HG03457 (cell line): ENCODE measurements around the gene SMC6.

Experiments
- ATAC-seq: cut with Tn5 transposase; IDR thresholded peaks from one replicate; pipeline ENCODE4 v1.9.1; 2021; ENCODE audit warnings: moderate number of reproducible peaks; ENCODE audit not compliant: unreplicated experiment

Gene SMC6

DNA sequence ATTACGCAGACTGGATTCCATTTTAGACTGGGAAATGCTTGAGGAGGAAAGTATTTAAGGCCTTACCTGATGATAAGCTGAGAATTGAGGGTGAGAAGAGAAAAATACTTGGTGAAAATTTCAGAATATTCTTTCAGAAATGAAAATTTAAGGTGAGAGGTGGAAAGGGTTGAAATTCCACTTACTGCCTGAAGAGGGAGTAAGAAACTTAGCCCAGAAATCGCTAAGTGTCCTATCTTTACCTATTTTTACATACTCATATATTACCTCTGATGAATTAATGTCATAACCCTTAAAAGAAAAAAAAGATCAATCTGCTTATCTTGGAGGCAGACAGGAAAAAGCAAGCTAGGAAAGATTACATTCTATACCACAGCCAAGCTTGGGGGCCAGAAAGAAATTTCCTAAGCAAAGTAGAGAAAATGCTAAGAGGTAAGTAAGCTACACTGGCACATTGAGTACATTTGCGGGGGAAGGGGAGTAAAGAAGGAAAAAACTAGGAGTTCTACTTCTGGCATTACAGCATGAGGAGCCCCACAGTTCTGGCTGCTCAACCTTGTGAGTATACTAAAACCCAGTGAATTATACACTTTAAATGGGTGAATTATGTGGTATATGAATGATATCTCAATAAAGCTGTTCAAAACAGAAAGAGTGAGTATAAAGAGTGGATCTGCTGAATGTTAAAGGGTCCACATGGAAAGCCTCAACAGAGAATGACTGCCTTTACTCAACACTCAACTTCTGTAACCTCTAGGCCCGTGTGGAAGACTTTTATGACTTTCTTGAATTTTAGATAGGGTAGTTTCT is 33.8 kb downstream of the SMC6 start:
- no peak for ATAC-seq

DNA sequence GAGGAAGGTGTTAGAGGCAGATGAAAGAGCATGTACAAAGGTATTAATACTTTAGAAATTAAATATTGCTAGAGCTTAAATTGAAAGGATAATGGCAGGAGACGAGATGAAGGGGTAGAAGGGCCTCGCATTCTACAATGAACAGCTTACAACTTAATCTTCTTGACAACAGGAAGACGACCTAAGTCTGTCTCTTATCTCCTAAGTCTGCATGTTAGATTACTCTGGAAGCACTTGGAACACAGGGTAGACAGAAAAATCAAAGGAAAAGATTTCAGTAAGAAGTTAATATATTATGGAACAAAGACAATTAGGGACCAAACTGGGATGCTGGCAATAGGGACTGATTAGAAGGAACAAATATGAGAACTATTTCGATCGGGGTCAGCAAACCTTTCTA is 34.9 kb downstream of the SMC6 start:
- no peak for ATAC-seq

DNA sequence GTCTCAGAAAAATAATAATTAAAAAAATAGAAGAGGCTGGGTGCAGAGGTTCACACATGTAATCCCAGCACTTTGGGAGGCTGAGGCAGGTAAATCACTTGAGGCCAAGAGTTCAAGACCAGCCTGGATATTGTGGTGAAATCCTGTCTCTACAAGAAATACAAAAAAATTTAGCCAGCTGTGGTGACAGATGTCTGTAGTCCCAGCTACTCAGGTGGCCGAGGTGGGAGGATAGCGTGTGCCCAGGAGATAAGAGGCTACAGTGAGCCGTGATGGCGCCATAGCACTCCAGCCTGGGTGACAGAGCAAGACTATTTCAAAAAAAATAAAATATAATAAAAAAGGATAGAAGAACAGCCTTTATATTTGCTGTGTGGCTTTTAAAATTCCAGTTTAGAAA is 35.9 kb downstream of the SMC6 start:
- ATAC-seq: no peak

DNA sequence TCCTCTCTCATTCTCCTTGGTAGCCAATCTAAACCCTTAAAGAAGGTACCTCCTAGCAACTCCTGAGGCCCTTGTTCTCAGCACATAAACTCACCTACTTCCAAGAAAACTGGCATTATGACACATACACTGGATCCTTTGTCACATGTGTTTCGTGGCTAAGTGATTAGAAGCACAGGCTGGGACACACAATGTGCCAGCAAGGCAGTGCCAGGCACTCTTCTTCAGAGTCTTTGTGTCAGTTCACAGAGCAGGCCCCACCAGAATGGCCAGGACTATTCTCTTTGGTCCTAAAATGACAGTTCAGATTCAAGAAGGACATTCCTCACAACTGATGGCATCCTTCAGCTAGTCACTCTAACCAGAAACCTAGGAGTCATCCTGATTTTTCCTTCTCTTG is 40.3 kb downstream of the SMC6 start:
- no peak for ATAC-seq

DNA sequence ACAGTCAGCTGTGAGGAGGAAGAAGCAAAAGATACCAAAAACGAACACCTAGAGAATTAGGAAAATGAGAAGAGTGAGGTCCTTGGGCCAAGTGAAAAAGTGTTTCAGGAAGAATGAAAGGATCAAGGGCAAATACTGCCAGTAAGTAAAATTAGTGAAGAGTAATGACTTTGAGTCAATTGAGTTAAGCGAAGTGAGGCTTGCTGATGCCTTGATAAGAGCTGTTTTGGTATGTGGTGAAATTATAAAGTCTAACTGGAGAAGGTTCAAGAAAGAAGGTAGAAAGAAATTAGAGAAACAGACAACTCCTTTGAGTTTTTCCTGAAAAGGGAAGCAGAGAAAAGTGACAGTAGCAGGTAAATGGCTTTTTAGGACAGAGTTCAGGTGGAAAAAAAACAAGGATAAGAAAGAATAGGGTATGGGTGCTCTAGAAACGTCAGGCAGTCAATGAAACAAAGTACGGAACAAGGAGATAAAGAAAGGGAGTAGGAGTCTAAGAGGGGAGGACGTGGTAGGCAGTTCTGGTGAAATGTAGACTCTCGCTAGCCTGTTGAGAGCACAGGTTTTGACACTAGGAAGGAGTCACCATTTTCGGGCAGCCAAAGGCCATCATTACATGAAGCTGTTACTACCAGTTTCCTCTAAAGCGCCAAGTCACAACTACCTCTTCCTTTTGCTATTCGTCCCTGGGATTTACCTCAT is 42.9 kb downstream of the SMC6 start:
- no peak for ATAC-seq

DNA sequence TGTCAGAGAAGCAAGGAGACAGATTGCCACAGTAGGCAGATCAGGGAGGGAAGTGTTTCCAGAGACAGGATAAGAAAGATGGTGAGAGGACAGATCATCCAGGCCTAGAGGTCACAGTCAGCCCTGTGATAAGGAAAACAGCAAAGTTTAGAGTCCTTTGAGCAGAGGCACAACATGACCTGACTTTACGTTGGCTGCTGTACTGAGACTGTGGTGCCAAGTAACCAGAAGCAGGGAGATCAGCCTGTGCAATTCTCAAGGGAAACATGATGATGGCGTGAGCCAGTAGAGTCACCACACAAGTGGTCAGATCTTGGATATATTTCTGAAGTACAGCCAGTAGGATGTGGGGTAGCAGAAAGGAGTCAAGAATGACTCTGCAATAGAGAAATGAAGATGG is 43.7 kb downstream of the SMC6 start:
- no peak for ATAC-seq

DNA sequence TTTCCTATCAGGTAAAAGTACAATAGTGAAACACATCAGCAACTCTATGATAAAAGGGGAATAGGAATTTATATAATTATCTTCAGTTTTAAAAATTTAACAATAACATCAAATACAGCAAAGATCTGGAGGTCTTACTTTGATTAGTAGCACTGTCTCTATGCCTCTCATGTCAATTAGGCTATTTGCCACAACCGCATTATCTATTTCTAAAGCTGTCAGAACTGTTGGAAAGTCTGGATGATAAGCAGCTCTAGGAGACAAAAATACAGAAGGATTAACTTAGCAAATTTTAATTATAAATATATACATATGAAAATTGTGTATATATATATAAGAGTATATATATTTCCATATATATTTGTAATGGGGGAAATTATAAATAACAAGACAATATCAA is 45.1 kb downstream of the SMC6 start:
- ATAC-seq: no peak

DNA sequence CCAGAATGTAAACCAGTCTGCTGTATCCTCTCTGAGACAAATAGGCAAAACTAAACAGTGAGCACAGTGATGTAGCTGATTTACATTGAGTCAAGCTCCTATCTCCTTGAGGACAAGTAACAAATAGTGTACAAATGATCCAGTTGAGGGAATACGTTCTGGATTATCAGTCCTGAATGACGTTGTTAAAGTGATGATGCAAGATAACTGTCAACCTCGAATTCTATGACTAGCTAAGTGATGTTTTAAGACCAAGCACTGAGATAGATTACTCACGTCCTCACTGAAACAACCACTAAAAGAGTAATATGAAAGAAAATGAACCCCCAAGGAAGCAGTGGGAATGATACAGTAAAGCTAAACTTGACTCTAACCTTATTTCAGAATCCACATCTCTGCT is 46.8 kb downstream of the SMC6 start:
- no peak for ATAC-seq

DNA sequence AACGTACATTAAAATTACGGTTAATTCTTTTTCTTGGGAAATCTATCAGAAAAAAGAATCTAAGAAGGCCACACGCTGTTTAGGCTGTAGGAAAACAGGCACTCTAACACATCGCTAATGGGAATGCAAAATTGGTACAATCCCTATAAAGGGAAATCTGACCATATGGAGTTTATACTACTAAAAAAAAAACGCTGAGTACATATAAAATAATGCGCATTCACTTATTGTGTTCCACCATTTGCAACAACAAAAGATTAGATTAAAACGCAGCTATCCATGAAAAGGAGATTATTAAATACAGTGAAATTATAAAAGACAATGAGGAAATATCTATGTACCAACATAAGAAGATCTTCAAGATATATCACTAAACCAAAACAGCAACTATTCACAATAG is 62.8 kb downstream of the SMC6 start:
- no peak for ATAC-seq

DNA sequence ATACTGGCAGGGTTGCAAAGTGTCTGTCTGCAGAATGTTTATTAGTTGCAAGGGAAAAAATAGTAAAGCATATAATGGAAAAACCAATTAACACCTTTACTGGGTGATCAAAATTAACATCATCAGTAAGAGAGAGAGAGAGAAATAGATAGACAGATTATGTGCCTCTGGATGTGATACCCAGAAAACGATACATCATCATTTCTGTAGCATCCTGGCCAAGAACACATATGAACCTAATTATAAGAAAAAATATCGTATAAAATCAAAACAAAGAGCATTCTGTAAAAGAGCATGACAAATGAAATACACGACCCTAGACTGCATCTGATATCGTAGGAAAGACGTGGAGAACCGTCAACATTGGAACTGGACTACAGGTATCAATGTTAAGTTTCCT is 64.6 kb downstream of the SMC6 start:
- no peak for ATAC-seq

DNA sequence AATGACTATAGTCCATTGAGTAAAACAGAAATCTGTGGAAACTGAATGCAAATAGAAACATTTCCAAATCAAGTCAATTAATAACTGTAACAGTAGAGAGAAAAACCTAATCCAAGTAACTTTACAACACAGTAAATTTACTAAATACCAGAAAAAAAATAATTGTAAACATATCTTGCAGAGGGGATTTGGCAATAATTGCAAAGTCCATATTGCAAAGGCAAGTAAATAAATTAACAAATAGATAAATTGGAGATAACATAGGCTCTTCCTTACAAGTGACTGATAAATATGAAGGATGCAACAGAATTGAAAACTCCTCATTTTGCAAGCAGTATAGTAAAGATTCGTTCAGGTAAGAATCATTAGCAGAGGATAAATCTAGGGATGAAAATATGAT is 65.0 kb downstream of the SMC6 start:
- ATAC-seq: no peak

DNA sequence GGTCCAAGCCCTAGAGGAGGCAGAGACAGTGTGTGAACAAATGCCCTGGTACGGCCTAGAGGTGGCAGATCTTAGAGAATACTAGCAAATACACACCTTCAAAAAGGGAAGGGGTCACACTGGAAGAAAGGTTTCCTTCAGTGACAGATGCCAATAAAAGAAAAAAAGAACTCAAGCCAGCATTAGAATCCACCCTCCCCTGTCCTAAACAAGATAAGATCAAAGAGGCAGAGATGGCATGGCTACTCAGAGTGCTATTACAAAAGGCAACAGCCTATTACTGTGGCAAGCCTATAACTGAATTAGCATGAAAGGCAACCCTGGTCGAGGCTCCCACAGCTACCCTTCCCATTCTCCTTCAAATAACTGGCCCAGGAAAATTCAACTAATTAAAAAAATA is 69.6 kb downstream of the SMC6 start:
- no peak for ATAC-seq

DNA sequence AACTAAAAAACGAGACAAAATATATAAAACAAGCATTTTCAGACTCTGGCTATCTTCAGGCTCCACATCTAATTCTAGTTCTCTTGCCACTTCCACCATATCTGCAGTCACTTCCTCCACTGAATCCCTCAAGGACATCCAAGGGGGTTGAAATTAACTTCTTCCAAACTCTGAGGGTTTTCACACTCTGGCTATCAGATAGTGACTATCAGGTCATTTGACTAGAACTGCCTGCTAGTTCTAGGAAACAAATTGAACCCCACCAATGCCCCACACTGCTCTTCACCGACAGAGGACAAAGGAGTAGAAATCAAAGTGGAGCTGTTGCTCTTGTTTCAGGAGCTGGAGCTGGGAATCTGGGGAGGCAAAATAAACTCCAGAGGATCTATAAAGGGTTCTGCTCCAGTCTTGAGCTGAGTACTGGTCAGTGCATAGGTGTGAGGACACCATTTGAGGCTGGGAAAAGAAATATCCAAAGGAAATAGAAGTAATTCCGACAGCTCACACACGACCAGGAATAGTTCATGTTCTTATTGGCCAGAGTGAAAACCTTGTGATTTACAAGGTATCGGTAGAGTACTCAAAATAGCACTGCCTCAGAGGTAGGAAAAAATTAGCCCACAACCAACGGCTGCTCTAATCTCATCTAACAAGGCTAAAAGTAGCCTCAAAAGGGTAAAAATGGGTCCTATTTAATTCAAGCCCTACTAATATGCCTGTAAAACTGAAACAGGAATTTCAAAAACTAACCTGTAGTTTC is 71.3 kb downstream of the SMC6 start:
- no peak for ATAC-seq

DNA sequence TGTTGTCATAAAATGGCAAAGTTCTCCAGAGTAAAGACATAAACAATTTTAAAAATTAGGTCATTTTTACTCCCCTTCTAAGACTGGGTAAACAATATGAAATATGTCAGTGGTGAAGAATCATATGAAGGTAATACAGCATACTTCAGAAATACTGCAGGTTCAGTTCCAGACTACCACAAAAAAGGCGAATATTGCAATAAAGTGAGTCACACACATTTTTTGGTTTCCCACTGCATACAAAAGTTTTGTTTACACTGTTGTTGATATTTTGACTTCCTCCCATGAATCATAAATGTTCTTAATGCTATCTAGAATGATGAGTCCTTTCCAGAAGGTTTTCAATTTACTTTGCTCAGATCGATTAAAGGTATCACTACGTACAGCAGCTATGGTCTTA is 73.5 kb downstream of the SMC6 start:
- no peak for ATAC-seq

DNA sequence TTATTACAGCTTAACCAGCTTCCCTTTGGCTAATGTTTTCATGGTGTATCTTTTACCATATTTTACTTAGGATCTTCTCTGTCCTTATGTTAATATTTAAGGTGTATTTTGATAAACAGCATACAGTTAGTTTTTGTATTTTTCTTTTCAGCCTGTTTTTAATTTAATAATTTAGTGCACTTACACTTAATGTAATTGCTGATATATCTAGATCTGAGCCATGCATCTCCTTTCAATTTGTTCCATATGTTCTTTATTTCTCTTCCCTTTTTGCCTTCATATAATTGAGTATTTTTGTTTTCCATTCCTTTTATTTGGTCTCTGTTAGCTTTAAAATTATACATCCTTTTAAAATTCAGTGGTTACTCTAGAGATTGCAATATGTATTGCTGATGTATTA is 78.8 kb downstream of the SMC6 start:
- no peak for ATAC-seq

DNA sequence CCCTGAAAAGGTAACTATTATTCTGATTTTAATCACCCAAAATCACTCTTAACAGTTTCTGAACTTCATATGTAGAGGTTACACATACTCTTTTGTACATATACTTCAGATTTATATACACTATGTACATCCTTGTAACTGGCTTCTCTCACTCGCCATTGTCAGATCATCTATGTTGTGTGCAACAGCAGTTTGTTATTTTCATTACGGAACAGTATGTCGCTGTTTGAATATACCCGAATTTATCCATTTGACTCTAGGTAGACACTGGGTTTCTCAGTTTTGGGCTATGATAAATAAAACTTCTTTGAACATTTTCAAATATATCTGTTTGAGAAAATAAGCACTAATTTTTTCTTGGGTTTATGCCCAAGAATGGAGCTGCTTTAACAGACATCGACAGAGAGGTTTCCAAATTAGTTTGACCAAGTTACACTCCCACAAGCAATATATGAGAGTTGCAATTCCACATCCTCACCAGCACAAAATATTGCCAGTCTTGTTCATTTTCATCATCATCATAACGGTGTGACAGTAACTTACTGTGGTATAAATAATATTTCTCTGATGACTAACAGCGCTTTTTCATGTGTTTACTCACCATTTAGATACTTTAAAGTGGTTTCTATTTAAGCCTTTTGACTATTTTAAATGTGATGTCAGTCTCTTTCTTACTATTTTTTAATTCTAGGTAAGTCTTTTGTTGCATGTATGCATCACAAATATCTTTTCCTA is 80.9 kb downstream of the SMC6 start:
- no peak for ATAC-seq

DNA sequence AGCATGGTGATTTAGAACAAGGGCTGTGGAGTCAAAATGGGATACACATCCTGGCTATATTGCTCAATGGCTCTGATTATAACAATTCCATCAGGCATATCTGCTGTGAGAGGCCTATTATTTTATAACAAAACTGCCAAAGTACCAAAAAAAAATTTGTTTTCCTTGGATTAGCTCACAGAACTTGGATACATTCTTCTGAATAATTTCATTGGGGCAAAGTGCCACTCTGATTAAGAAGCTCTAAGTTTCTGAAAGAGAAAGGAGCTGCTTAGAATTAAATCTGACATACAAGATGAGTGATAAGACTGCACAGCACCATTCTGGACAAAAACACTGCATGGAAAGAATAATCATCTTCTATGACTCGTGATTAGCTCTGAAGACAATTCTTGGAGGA is 85.7 kb downstream of the SMC6 start:
- ATAC-seq: no peak

DNA sequence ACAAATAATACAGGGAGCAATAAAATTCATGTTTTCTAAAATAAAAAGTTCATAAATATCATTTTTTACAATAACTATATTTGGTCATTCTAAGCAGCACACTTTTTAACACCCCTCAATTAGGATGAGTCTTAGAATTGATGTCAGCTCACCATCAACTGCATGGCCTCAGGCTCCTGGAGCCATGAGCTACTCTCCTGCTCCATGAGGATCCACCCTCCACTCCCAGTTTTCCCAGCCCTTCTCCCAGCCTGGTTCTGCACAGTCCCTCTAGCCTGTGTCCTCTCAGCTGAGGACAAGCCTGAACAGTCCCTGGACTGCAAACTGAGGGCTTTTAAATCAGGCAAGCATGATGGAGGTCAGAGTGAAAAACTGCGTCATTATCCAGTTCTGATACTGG is 89.1 kb downstream of the SMC6 start:
- ATAC-seq: no peak

DNA sequence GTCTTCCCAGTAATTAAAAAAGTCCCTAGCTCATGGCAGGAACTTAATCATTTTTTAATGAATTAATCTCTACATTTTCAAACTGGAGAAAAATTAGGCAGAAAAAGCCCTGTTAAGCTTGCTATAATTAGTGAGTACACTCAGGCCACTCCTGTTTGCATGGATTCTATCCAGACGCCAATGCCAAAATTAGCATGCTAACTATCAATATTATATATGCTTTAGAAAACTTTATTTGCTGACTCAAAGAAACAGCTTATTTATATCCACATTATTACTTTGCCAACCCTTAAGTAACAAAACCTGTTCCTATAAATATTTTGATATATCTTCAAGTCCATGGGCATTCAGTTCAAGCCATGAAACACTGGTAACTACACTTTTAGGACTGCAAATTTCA is 90.9 kb downstream of the SMC6 start:
- ATAC-seq: no peak

DNA sequence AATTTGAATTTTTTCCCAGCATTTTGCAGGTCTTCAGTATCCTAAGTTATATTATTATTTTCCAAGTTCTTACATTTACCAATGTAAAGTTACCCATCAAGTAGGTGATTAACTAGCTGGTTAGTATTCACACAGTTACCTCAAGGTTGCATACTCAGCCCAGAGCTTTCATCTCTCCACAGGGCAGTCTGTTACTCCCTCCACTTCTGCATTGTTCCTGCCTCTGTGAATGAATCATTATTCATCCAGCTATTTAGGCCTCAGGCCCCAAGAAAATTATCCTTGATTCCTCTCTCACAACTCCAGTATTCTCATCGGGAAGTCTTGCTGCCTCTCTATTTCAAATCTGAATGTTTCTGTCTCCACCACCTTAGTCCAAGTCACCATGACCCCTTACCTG is 92.2 kb downstream of the SMC6 start:
- no peak for ATAC-seq

DNA sequence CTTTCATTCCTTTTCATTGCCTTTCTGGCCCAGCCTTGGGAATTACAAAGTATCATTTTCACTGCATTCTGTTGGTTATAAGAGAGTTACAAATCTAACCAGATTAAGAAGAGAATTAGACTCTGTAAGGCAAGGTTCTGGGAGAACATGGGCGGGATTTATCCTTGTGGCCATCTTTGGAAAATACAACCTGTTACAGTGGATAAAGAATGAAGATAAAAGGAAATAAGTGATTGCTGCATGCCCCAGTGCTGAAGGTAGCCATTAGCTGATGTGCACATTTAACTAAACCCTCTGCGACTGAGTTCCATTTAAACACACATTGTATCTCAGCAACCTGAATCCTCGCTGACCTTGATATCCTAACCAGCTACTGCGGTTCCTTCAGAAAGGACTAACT is 93.4 kb downstream of the SMC6 start:
- ATAC-seq: no peak
